ENCODE results near the gene PAIP1.
"Not testable (repeated sequence)": the region's sequence is repeated elsewhere in the genome, so short reads cannot be mapped to it uniquely, and the experiment has no call there.

Gene PAIP1

GRCh38 chr5:43570450-43571158 is 13.7 kb upstream of the PAIP1 start:
- DNase-seq: no peak

GRCh38 chr5:43569236-43569746 is 12.4 kb upstream of the PAIP1 start:
- no peak for DNase-seq

GRCh38 chr5:43567967-43568366 is 11.1 kb upstream of the PAIP1 start:
- no peak for DNase-seq

GRCh38 chr5:43565043-43565442 is 8.2 kb upstream of the PAIP1 start:
- no peak for DNase-seq

GRCh38 chr5:43564289-43564850 is 7.5 kb upstream of the PAIP1 start:
- DNase-seq: no peak

GRCh38 chr5:43563321-43563720 is 6.4 kb upstream of the PAIP1 start:
- no peak for DNase-seq

- no peak for DNase-seq
These were observed 4.5 kb upstream of the PAIP1 start for GRCh38 chr5:43561356-43561755.

- DNase-seq: no peak
These were observed 3.3 kb upstream of the PAIP1 start for GRCh38 chr5:43560128-43560527.

- DNase-seq: not testable (repeated sequence)
These were observed 345 bp downstream of the PAIP1 start for GRCh38 chr5:43556607-43556856.

GRCh38 chr5:43555895-43556606 is 826 bp downstream of the PAIP1 start:
- DNase-seq: peak; percentile 57

GRCh38 chr5:43554497-43554896 is 2.4 kb downstream of the PAIP1 start:
- DNase-seq: no peak

GRCh38 chr5:43553381-43553780 is 3.5 kb downstream of the PAIP1 start:
- no peak for DNase-seq

- DNase-seq: no peak
These were observed 5.1 kb downstream of the PAIP1 start for GRCh38 chr5:43551731-43552130.

GRCh38 chr5:43549272-43549671 is 7.6 kb downstream of the PAIP1 start:
- not testable (repeated sequence) for DNase-seq

- DNase-seq: no peak
These were observed 8.5 kb downstream of the PAIP1 start for GRCh38 chr5:43548358-43548757.

GRCh38 chr5:43547532-43547931 is 9.3 kb downstream of the PAIP1 start:
- no peak for DNase-seq

- no peak for DNase-seq
These were observed 13.4 kb downstream of the PAIP1 start for GRCh38 chr5:43543434-43543833.

GRCh38 chr5:43540746-43541145 is 16.1 kb downstream of the PAIP1 start:
- DNase-seq: no peak

GRCh38 chr5:43536972-43537371 is 19.9 kb downstream of the PAIP1 start:
- no peak for DNase-seq

GRCh38 chr5:43533646-43534045 is 23.2 kb downstream of the PAIP1 start:
- no peak for DNase-seq

GRCh38 chr5:43530648-43531047 is 26.2 kb downstream of the PAIP1 start:
- DNase-seq: no peak

GRCh38 chr5:43523662-43524072 is 33.2 kb downstream of the PAIP1 start:
- DNase-seq: no peak

- no peak for DNase-seq
These were observed 36.3 kb downstream of the PAIP1 start for GRCh38 chr5:43520615-43521014.

- DNase-seq: no peak
These were observed 41.2 kb downstream of the PAIP1 start for GRCh38 chr5:43515678-43516048.

Measured in inflammatory macrophage treated with lipopolysaccharide for 4 hours (primary cell).